ENCODE results near the gene MAPRE2.

Gene MAPRE2

DNA sequence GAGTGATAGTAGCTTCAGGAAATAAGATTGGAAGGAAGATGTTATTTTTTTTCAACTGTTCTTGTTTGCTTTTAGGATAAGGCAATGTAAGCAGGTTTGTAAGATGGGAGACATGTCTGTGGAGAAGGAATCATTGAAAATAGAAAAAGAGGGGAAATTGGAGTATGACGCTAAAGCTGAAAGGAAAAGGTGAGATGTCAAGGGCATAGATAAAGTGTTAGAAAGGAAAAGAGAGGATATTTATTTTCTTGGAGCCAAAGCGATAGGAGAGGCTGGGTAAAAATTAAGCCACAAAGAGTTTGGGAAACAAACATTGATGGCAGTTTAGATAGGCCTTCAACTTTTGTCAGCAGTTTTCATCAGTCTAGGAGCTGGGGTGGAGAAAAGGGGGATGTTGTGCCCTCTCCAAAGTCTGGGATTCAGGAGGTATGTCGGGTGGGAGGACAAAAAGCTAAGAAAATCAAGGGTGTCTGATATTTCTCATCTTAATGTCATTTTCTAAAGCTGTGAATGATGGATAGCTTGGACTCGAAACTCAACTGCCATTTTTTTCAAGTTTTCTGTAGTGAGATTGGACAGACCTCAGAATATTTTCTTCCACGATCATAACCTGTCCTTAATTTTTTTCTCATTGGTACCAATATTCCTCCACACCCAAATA, 63.3 kb downstream of the MAPRE2 start:
- Histone ChIP-seq H3F3A (ENCODE audit: insufficient read depth) (no peaks in the 10 kb centered on the region), H3K9ac (ENCODE audit: low read length) (no peak overlapping the region), H3K4me3 (ENCODE audit: insufficient read depth, low read length, poor library complexity, severe bottlenecking) (no peak overlapping the region), H3K27ac (ENCODE audit: low read depth, low read length) (no peak overlapping the region), H3K79me2 (ENCODE audit: insufficient read depth, low read length) (no peaks in the 10 kb centered on the region), H3K4me2 (ENCODE audit: low read depth, low read length, poor library complexity, severe bottlenecking) (no peak overlapping the region), H3K9me2 (replicated peaks; ENCODE audit: insufficient read depth, low read length) (no peaks in the 10 kb centered on the region), H3K27me3 (ENCODE audit: low read length) (no peaks in the 10 kb centered on the region), H2AFZ (ENCODE audit: low read depth, low read length, severe bottlenecking) (no peak overlapping the region), H4K20me1 (ENCODE audit: low read depth, low read length) (0 out of 2 replicates have a peak, but pooled peaks cover 3% of the 10 kb centered on the region), H3K36me3 (ENCODE audit: low read length) (0 out of 2 replicates have a peak, but pooled peaks cover 2% of the 10 kb centered on the region), H3K9me3 (ENCODE audit: insufficient read depth, low read length) (no peaks in the 10 kb centered on the region)
- no peak for TF ChIP-seq EZH2phosphoT487 (conservative IDR thresholded peaks at IDR 0.05; ENCODE audit: low read length)
- TF ChIP-seq, protein P1, sequence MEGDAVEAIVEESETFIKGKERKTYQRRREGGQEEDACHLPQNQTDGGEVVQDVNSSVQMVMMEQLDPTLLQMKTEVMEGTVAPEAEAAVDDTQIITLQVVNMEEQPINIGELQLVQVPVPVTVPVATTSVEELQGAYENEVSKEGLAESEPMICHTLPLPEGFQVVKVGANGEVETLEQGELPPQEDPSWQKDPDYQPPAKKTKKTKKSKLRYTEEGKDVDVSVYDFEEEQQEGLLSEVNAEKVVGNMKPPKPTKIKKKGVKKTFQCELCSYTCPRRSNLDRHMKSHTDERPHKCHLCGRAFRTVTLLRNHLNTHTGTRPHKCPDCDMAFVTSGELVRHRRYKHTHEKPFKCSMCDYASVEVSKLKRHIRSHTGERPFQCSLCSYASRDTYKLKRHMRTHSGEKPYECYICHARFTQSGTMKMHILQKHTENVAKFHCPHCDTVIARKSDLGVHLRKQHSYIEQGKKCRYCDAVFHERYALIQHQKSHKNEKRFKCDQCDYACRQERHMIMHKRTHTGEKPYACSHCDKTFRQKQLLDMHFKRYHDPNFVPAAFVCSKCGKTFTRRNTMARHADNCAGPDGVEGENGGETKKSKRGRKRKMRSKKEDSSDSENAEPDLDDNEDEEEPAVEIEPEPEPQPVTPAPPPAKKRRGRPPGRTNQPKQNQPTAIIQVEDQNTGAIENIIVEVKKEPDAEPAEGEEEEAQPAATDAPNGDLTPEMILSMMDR (IDR thresholded peaks at IDR 0.05; ENCODE audit: insufficient read depth, low read length, poor library complexity, severe bottlenecking): no peak

DNA sequence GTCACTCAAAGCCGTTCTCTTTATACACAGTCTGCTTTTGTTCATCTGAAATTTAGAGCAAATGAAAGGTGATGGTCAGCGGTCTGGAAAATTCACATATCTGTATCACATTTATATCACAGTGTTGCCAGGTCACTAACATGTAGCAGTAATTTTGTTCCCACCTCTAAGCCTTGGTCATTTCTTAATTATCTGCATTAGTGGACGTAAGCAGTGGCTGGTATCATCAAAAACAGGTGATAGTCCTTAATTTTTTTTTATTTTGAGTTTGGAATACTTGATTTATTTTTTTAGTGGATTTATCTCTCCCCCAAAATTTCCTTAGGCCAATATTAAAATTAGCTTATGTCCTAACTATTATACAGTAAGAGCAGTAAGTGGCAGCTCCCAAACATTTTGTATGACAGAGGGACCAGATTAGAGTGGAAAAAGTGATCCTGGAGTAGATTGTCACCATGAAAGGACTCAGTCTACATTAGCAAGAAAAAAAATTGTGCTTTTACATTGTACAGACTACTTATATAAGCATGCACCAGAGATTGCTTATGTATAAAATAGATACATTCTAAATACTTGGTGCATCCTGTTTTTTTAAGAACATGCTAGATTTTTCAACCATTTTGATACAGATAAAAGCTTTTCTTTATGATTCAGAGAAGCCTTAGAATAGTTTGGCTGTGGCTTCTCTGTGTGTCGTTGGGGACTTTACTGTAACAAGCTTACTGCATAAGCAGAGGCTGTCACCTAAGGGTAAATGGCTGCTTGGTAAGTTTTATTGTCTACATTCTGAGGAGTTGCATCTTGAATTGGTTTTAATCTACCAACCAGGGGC, 65.0 kb downstream of the MAPRE2 start:
- Histone ChIP-seq H3K4me3 (ENCODE audit: insufficient read depth, low read length, poor library complexity, severe bottlenecking) (no peak overlapping the region), H3K4me2 (ENCODE audit: low read depth, low read length, poor library complexity, severe bottlenecking) (no peak overlapping the region), H3K36me3 (ENCODE audit: low read length) (0 out of 2 replicates have a peak, but pooled peaks cover 2% of the 10 kb centered on the region), H3K9ac (ENCODE audit: low read length) (no peak overlapping the region), H3K27ac (ENCODE audit: low read depth, low read length) (no peak overlapping the region), H3K27me3 (ENCODE audit: low read length) (no peaks in the 10 kb centered on the region), H4K20me1 (ENCODE audit: low read depth, low read length) (0 out of 2 replicates have a peak, but pooled peaks cover 3% of the 10 kb centered on the region), H2AFZ (ENCODE audit: low read depth, low read length, severe bottlenecking) (no peak overlapping the region), H3K79me2 (ENCODE audit: insufficient read depth, low read length) (no peaks in the 10 kb centered on the region), H3K9me2 (replicated peaks; ENCODE audit: insufficient read depth, low read length) (no peaks in the 10 kb centered on the region), H3F3A (ENCODE audit: insufficient read depth) (no peaks in the 10 kb centered on the region), H3K9me3 (ENCODE audit: insufficient read depth, low read length) (no peaks in the 10 kb centered on the region)
- no peak for TF ChIP-seq EZH2phosphoT487 (conservative IDR thresholded peaks at IDR 0.05; ENCODE audit: low read length)
- TF ChIP-seq, protein P1 (IDR thresholded peaks at IDR 0.05; ENCODE audit: insufficient read depth, low read length, poor library complexity, severe bottlenecking): no peak

DNA sequence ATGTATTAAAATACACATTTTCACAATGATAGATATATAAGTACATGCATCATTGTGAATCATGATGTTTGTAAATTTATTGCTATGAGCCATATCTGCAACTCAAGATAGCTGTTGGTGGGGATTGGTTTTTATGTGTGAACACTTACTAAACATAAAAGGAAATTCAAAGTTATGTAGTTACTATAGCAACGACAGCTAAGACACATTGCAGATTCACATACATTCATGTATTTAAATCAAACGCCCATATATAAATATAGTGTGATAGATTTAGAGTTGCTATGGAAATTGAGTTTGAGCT, 65.6 kb downstream of the MAPRE2 start:
- Histone ChIP-seq H3K79me2 (ENCODE audit: insufficient read depth, low read length) (no peaks in the 10 kb centered on the region), H3K4me3 (ENCODE audit: insufficient read depth, low read length, poor library complexity, severe bottlenecking) (no peak overlapping the region), H2AFZ (ENCODE audit: low read depth, low read length, severe bottlenecking) (no peak overlapping the region), H3K27ac (ENCODE audit: low read depth, low read length) (no peak overlapping the region), H4K20me1 (ENCODE audit: low read depth, low read length) (0 out of 2 replicates have a peak, but pooled peaks cover 3% of the 10 kb centered on the region), H3K9me3 (ENCODE audit: insufficient read depth, low read length) (no peaks in the 10 kb centered on the region), H3K4me2 (ENCODE audit: low read depth, low read length, poor library complexity, severe bottlenecking) (no peak overlapping the region), H3K36me3 (ENCODE audit: low read length) (0 out of 2 replicates have a peak, but pooled peaks cover 2% of the 10 kb centered on the region), H3K27me3 (ENCODE audit: low read length) (no peaks in the 10 kb centered on the region), H3K9ac (ENCODE audit: low read length) (no peak overlapping the region), H3K9me2 (replicated peaks; ENCODE audit: insufficient read depth, low read length) (no peaks in the 10 kb centered on the region), H3F3A (ENCODE audit: insufficient read depth) (no peaks in the 10 kb centered on the region)
- TF ChIP-seq EZH2phosphoT487 (conservative IDR thresholded peaks at IDR 0.05; ENCODE audit: low read length): no peak
- TF ChIP-seq, protein P1 (IDR thresholded peaks at IDR 0.05; ENCODE audit: insufficient read depth, low read length, poor library complexity, severe bottlenecking): no peak

All from SU-DHL-6 (cell line).